HEK293 (cell line): ENCODE results near the gene VWF.

Experiments
- CTCF ChIA-PET: fragments of 350-600 bp; formaldehyde crosslinking; extraction: SDS; loops from one replicate; lab custom pipeline; 2021; ENCODE audit warnings: antibody characterized with exemption; lab: Yijun Ruan, JAX
- POLR2A ChIA-PET: fragments of 300-600 bp; formaldehyde crosslinking; extraction: SDS; loops from one replicate; lab custom pipeline; 2020; ENCODE audit warnings: antibody characterized with exemption, inconsistent platforms; lab: Yijun Ruan, JAX
- H3K27ac ChIP-seq: fragments of 200-500 bp; sonication (Bioruptor generic); 2 replicates; pipeline ENCODE4 v1.5.1; 2014; ENCODE audit warnings: low read depth, low read length, control low read depth, inconsistent platforms; ENCODE audit errors: extremely low read depth
- H3K36me3 ChIP-seq, 2 experiments: fragments of 200-500 bp in 1 of 2; sonication (Bioruptor generic) in 1 of 2; 1 replicate in 1 of 2; 2 replicates in 1 of 2; pipeline ENCODE4 v1.5.1; 2014 to 2017; ENCODE audit warnings: inconsistent platforms in 2 of 2, low read length in 2 of 2; ENCODE audit not compliant: control insufficient read depth in 2 of 2, insufficient read depth in 1 of 2
- H3K4me1 ChIP-seq: fragments of 200-500 bp; sonication (Bioruptor generic); 2 replicates; pipeline ENCODE4 v1.5.1; 2014; ENCODE audit warnings: mild to moderate bottlenecking, low read length, inconsistent platforms; ENCODE audit not compliant: control insufficient read depth, insufficient read depth
- H3K4me3 ChIP-seq: 2 replicates; pipeline ENCODE4 v1.5.1; 2011; ENCODE audit warnings: low read depth, mild to moderate bottlenecking, control low read depth, low read length, moderate library complexity
- H3K9me3 ChIP-seq: fragments of 200-500 bp; sonication (Bioruptor generic); 2 replicates; pipeline ENCODE4 v1.5.1; 2014; ENCODE audit warnings: low read depth, low read length, inconsistent platforms; ENCODE audit not compliant: control insufficient read depth, insufficient read depth
- PATZ1 ChIP-seq: fragments of 450-650 bp; formaldehyde crosslinking; IDR thresholded peaks from 2 replicates; pipeline ENCODE4 v1.5.1; 2016; ENCODE audit warnings: missing biosample characterization, missing genetic modification characterization
- PRDM6 ChIP-seq: fragments of 450-650 bp; formaldehyde crosslinking; IDR thresholded peaks from 2 replicates; pipeline ENCODE4 v1.5.1; 2017; ENCODE audit warnings: missing biosample characterization, missing genetic modification characterization
- SCRT1 ChIP-seq: fragments of 450-650 bp; formaldehyde crosslinking; IDR thresholded peaks from 2 replicates; pipeline ENCODE4 v1.5.1; 2016; ENCODE audit warnings: missing biosample characterization, missing genetic modification characterization, borderline replicate concordance
- SP7 ChIP-seq: fragments of 450-650 bp; formaldehyde crosslinking; IDR thresholded peaks from 2 replicates; pipeline ENCODE4 v1.5.1; 2016; ENCODE audit warnings: missing biosample characterization, missing genetic modification characterization
- ZBTB17 ChIP-seq: fragments of 450-650 bp; formaldehyde crosslinking; IDR thresholded peaks from 2 replicates; pipeline ENCODE4 v1.5.1; 2016; ENCODE audit warnings: missing biosample characterization, missing genetic modification characterization
- ZBTB21 ChIP-seq: fragments of 450-650 bp; formaldehyde crosslinking; IDR thresholded peaks from 2 replicates; pipeline ENCODE4 v1.5.1; 2017; ENCODE audit warnings: missing biosample characterization, missing genetic modification characterization
- ZFHX2 ChIP-seq: fragments of 450-650 bp; formaldehyde crosslinking; conservative IDR thresholded peaks from 2 replicates; pipeline ENCODE4 v1.5.1; 2016; ENCODE audit warnings: missing biosample characterization, missing genetic modification characterization
- ZIC2 ChIP-seq: fragments of 450-650 bp; formaldehyde crosslinking; IDR thresholded peaks from 2 replicates; pipeline ENCODE4 v1.5.1; 2016; ENCODE audit warnings: missing biosample characterization, missing genetic modification characterization
- ZNF184 ChIP-seq: fragments of 450-650 bp; IDR thresholded peaks from 2 replicates; pipeline ENCODE4 v1.5.1; 2018; ENCODE audit warnings: missing biosample characterization, mild to moderate bottlenecking, missing genetic modification characterization
- ZNF248 ChIP-seq: fragments of 450-650 bp; formaldehyde crosslinking; IDR thresholded peaks from 2 replicates; pipeline ENCODE4 v1.5.1; 2017; ENCODE audit warnings: missing biosample characterization, missing genetic modification characterization
- ZNF561 ChIP-seq: fragments of 450-650 bp; IDR thresholded peaks from 2 replicates; pipeline ENCODE4 v1.5.1; 2018; ENCODE audit warnings: missing biosample characterization, missing genetic modification characterization, borderline replicate concordance
- ZNF660 ChIP-seq: fragments of 450-650 bp; IDR thresholded peaks from 2 replicates; pipeline ENCODE4 v1.5.1; 2018; ENCODE audit warnings: missing biosample characterization, mild to moderate bottlenecking, missing genetic modification characterization
- ZNF837 ChIP-seq: fragments of 450-650 bp; formaldehyde crosslinking; IDR thresholded peaks from 2 replicates; pipeline ENCODE4 v1.5.1; 2016; ENCODE audit warnings: missing biosample characterization, missing genetic modification characterization
- TF ChIP-seq, protein P1 (sequence below): fragments of 450-650 bp; formaldehyde crosslinking; IDR thresholded peaks from 2 replicates; pipeline ENCODE4 v1.5.1; 2016; ENCODE audit warnings: missing biosample characterization, missing genetic modification characterization, low read depth
- TF ChIP-seq, protein P2 (sequence below): fragments of 450-650 bp; IDR thresholded peaks from 2 replicates; pipeline ENCODE4 v1.5.1; 2018; ENCODE audit warnings: missing biosample characterization, missing genetic modification characterization

VWF gene

GRCh38 chr12:6080149-6081045, 44.1 kb downstream of the VWF start (continued):
- no peak for TF ChIP-seq PRDM6

DNA sequence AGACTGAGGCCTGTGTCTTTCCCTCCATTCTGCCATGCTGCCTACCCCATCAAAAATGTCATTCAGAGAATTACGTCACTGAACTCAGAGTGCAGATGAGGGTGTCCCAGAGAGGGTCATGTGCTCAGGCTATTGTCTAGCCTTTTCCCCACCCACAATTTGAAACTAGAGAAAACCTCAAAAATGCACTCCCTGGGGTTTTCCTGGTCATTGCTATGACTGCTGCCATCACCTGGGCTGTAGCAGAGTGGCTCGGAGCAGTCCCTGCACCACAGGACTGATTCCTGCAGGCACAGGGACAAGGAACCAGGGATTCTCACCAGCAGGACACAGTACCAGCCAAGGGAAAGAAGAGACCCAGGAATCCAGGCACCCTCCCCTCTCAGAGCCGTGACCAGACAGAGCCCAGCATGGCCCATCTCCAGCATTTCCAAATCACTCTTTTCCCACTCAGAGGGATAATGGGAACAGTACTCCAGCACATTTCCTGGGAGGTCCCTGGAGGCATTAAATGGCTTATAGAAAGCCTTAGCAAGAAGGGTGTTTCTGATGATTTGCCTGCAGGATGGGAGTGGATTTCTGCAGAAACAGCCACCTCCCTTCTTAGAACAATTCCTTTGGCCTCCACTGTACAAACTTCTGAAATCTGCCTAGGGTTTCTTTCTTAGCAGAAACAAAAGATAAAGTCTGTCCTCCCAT, 45.9 kb downstream of the VWF start:
- Histone ChIP-seq H3K4me3 (no peak overlapping the region), H3K4me1 (no peaks in the 10 kb centered on the region), H3K36me3 (no peaks in the 10 kb centered on the region), H3K27ac (no peak overlapping the region), H3K9me3 (no peaks in the 10 kb centered on the region)
- ChIA-PET CTCF (no interaction called here), POLR2A (no interaction called here)
- TF ChIP-seq PATZ1 (tag by site-specific recombination) = peak; percentile 29; the same call in 1 of the 2 replicates
- TF ChIP-seq ZBTB17 (tag by site-specific recombination) = peak; percentile 39; the same call in 1 of the 2 replicates
- TF ChIP-seq ZFHX2 (tag by site-specific recombination) = 0 out of 2 replicates have a peak, but pooled peaks have one; percentile 23
- no peak for TF ChIP-seq ZNF184 (tag by site-specific recombination)
- TF ChIP-seq SP7 (tag by site-specific recombination) = 0 out of 2 replicates have a peak, but pooled peaks have one; percentile 12
- TF ChIP-seq, protein P1, sequence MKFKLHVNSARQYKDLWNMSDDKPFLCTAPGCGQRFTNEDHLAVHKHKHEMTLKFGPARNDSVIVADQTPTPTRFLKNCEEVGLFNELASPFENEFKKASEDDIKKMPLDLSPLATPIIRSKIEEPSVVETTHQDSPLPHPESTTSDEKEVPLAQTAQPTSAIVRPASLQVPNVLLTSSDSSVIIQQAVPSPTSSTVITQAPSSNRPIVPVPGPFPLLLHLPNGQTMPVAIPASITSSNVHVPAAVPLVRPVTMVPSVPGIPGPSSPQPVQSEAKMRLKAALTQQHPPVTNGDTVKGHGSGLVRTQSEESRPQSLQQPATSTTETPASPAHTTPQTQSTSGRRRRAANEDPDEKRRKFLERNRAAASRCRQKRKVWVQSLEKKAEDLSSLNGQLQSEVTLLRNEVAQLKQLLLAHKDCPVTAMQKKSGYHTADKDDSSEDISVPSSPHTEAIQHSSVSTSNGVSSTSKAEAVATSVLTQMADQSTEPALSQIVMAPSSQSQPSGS (tag by site-specific recombination) = 0 out of 2 replicates have a peak, but pooled peaks have one; percentile 30
- 0 out of 2 replicates have a peak, but pooled peaks have one; percentile 38 for TF ChIP-seq ZBTB21 (tag by site-specific recombination)
- 0 out of 2 replicates have a peak, but pooled peaks have one; percentile 14 for TF ChIP-seq ZNF561 (tag by site-specific recombination)
- 0 out of 2 replicates have a peak, but pooled peaks have one; percentile 46 for TF ChIP-seq ZNF660 (tag by site-specific recombination)
- no peak for TF ChIP-seq SCRT1 (tag by site-specific recombination)
- peak; percentile 94 for TF ChIP-seq ZIC2 (tag by site-specific recombination)
- TF ChIP-seq ZNF248 = no peak

DNA sequence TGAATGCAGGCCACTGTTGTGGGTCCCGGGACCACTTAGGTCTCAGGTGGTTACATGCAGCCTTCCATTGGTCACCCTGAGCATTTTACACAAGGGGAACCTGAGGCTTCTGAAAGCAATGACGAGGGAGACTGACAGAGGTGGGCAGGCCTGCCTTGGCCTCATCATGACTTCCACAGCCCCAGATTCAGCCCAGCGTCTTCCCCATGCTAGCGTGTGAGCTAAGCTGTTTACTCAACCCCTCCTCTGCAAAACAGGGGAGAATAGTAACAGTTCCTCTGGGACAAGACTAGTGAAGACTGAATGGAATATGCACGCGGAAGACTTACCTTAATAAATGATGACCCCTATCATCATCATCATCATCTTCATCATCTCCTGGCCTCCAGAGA, 46.8 kb downstream of the VWF start:
- H3K4me3 ChIP-seq = no peak overlapping the region
- H3K9me3 ChIP-seq = no peaks in the 10 kb centered on the region
- H3K4me1 ChIP-seq = no peaks in the 10 kb centered on the region
- no peak overlapping the region for H3K27ac ChIP-seq
- H3K36me3 ChIP-seq = no peaks in the 10 kb centered on the region
- TF ChIP-seq, protein P2, sequence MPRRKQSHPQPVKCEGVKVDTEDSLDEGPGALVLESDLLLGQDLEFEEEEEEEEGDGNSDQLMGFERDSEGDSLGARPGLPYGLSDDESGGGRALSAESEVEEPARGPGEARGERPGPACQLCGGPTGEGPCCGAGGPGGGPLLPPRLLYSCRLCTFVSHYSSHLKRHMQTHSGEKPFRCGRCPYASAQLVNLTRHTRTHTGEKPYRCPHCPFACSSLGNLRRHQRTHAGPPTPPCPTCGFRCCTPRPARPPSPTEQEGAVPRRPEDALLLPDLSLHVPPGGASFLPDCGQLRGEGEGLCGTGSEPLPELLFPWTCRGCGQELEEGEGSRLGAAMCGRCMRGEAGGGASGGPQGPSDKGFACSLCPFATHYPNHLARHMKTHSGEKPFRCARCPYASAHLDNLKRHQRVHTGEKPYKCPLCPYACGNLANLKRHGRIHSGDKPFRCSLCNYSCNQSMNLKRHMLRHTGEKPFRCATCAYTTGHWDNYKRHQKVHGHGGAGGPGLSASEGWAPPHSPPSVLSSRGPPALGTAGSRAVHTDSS (tag by site-specific recombination) = peak; percentile 83
- TF ChIP-seq ZNF837 = no peak
- POLR2A ChIA-PET = no interaction called here
- CTCF ChIA-PET = interaction anchor here (0.6 to 0.7 kb wide), 2 partner anchors 118 to 411 kb away, joined by 3 to 4 read pairs; no protein-coding TSS in a partner anchor
